Stimulated activated naive B cell treated with anti-CD40 and anti-IgM and Interleukin-4, amounts not matched to agents 10 μg/mL and 1 μg/mL and 100 μg/mL, for 72 hours (primary cell): ENCODE measurements around the gene TFAP2B.

Experiments
- ATAC-seq, 2 donors: fragments of 150-1000 bp; cut with Tn5 transposase; replicated peaks; 2 replicates each; pipeline ENCODE4 v1.10.0; 2021; ENCODE audit warnings: moderate library complexity in 1 of 2
- DNase-seq: peaks from one replicate; pipeline ENCODE4 v3.0.0; 2021
- H3K27ac Mint-ChIP-seq: one replicate; pipeline ENCODE4 v1.8.0; 2022; ENCODE audit warnings: mild to moderate bottlenecking, mixed read lengths
- H3K27me3 Mint-ChIP-seq, 2 donors: one replicate each; pipeline ENCODE4 v1.8.0; 2022; ENCODE audit warnings: mixed read lengths in 2 of 2
- H3K36me3 Mint-ChIP-seq, 2 donors: one replicate each; pipeline ENCODE4 v1.8.0; 2022; ENCODE audit warnings: mixed read lengths in 2 of 2, mild to moderate bottlenecking in 1 of 2
- H3K4me1 Mint-ChIP-seq, 2 donors: one replicate each; pipeline ENCODE4 v1.8.0; 2022; ENCODE audit warnings: mixed read lengths in 2 of 2, mild to moderate bottlenecking in 1 of 2
- H3K4me3 Mint-ChIP-seq, 2 donors: one replicate each; pipeline ENCODE4 v1.8.0; 2022; ENCODE audit warnings: mild to moderate bottlenecking in 2 of 2, mixed read lengths in 2 of 2, moderate library complexity in 1 of 2
- H3K9me3 Mint-ChIP-seq, 2 donors: one replicate each; pipeline ENCODE4 v1.8.0; 2022; ENCODE audit warnings: mixed read lengths in 2 of 2, mild to moderate bottlenecking in 1 of 2

TFAP2B gene

DNA sequence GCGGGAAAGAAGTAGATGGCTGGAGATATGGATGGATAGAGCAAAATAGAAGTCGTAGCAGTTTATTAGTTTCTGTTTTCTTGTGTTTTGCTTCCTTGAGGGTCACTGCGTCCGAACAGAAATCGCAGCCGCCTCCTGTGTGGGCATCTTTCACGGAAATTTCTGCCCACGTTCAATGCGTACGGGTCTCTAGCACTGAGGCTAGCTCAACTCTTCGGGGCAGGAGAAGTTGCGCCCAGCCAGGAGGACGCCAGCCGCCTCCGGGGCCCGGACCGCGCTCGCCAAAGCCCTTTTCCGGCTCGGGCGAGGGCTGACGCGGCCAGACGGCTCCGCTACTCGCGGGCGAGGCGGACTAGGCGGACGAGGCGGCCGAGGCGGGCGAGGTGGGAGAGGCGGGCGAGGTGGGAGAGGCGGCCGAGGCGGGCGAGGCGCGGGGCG, 814 bp downstream of the TFAP2B start:
- Mint-ChIP-seq H3K36me3 (no peaks in the 10 kb centered on the region), H3K27ac (no peak overlapping the region), H3K4me3 (peak overlapping the region in 1 of 2 donors; percentile 45), H3K9me3 (peaks cover 0 to 2% of the 10 kb centered on the region in 2 donors), H3K27me3 (peaks cover 70 to 85% of the 10 kb centered on the region in 2 donors), H3K4me1 (peaks cover 18 to 29% of the 10 kb centered on the region in 2 donors)
- DNase-seq = no peak
- no peak for ATAC-seq

- Mint-ChIP-seq H3K4me3 (peak overlapping the region; percentile 45 to 55), H3K9me3 (peaks cover 0 to 2% of the 10 kb centered on the region in 2 donors), H3K4me1 (peaks cover 18 to 29% of the 10 kb centered on the region in 2 donors), H3K27ac (peak overlapping the region; percentile 44), H3K27me3 (peaks cover 72 to 85% of the 10 kb centered on the region in 2 donors), H3K36me3 (no peaks in the 10 kb centered on the region)
- DNase-seq (no peak), ATAC-seq (peak; percentile 21 to 29)
These were observed 1.5 kb downstream of the TFAP2B start for GRCh38 chr6:50819904-50820868.

DNA sequence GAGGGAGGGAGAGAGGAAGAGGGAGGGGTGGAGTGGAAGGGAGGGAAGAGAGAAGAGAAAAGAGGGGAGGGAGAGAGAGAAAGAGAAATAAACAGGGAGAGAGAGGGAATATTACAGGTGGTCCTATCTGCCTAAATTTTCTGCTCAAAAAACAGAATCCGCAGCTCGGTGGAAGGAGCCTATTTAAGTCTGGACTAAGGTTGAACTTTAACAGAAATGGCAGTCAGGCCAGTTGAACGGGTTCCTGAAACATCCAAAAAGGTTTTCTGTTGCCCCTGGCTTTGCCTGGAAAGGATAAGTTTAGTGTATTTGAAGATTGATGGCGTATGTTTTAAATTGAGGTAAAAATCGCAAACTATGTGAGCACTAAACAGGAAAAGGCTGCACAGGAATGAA, 2.2 kb downstream of the TFAP2B start:
- Mint-ChIP-seq H3K4me3 (no peak overlapping the region), H3K27ac (no peak overlapping the region), H3K36me3 (no peaks in the 10 kb centered on the region), H3K4me1 (peaks cover 18 to 23% of the 10 kb centered on the region in 2 donors), H3K27me3 (peaks cover 77 to 85% of the 10 kb centered on the region in 2 donors), H3K9me3 (peaks cover 0 to 2% of the 10 kb centered on the region in 2 donors)
- DNase-seq (no peak), ATAC-seq (no peak)

- H3K4me3 Mint-ChIP-seq = no peak overlapping the region
- DNase-seq (no peak), ATAC-seq (no peak)
- no peaks in the 10 kb centered on the region for H3K36me3 Mint-ChIP-seq
- H3K9me3 Mint-ChIP-seq = peaks cover 0 to 2% of the 10 kb centered on the region in 2 donors
- peaks cover 84 to 90% of the 10 kb centered on the region in 2 donors for H3K27me3 Mint-ChIP-seq
- peaks cover 18 to 23% of the 10 kb centered on the region in 2 donors for H3K4me1 Mint-ChIP-seq
- peak overlapping the region; percentile 16 for H3K27ac Mint-ChIP-seq
These were observed 2.9 kb downstream of the TFAP2B start for GRCh38 chr6:50821441-50822077.

GRCh38 chr6:50822078-50822476, 3.4 kb downstream of the TFAP2B start:
- Mint-ChIP-seq H3K4me1 (peaks cover 17 to 23% of the 10 kb centered on the region in 2 donors), H3K36me3 (no peaks in the 10 kb centered on the region), H3K4me3 (no peak overlapping the region), H3K27me3 (peaks cover 84 to 91% of the 10 kb centered on the region in 2 donors), H3K27ac (no peak overlapping the region), H3K9me3 (peaks cover 0 to 2% of the 10 kb centered on the region in 2 donors)
- DNase-seq (no peak), ATAC-seq (no peak)

GRCh38 chr6:50823094-50823920, 4.6 kb downstream of the TFAP2B start:
- no peak overlapping the region for H3K27ac Mint-ChIP-seq
- peaks cover 0 to 2% of the 10 kb centered on the region in 2 donors for H3K9me3 Mint-ChIP-seq
- no peak for ATAC-seq
- no peaks in the 10 kb centered on the region for H3K36me3 Mint-ChIP-seq
- no peak overlapping the region for H3K4me3 Mint-ChIP-seq
- peaks cover 17 to 23% of the 10 kb centered on the region in 2 donors for H3K4me1 Mint-ChIP-seq
- H3K27me3 Mint-ChIP-seq = peaks cover 81 to 92% of the 10 kb centered on the region in 2 donors
- no peak for DNase-seq

DNA sequence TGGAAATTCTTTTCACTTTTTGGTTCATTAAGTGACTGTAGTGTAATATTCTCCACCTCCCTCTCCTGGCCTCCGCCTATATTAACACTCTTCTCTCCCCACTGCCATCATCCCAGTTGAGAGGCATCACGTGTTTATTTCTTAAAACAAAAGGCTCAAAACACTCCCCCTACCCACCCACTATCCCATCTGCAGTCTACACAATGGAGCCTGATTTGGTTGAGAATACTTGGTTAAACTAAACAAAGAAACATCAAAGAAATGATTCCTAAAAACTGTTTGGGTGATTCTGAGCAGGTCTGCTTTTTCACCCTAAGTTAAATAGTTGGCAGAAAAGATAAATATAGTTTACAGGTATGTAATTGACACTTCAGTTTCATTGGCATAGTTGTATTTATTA, 5.9 kb downstream of the TFAP2B start:
- ATAC-seq = no peak
- Mint-ChIP-seq H3K9me3 (peaks cover 0 to 2% of the 10 kb centered on the region in 2 donors), H3K4me3 (no peak overlapping the region)

GRCh38 chr6:50825375-50826036, 6.8 kb downstream of the TFAP2B start:
- no peak for DNase-seq
- Mint-ChIP-seq H3K9me3 (no peaks in the 10 kb centered on the region), H3K36me3 (no peaks in the 10 kb centered on the region), H3K4me1 (peaks cover 10 to 12% of the 10 kb centered on the region in 2 donors), H3K4me3 (no peak overlapping the region), H3K27me3 (peaks cover 69 to 92% of the 10 kb centered on the region in 2 donors), H3K27ac (no peak overlapping the region)
- no peak for ATAC-seq

More for the DNA sequence above, 5.9 kb downstream of the TFAP2B start:
- Mint-ChIP-seq H3K4me1 (peaks cover 17 to 21% of the 10 kb centered on the region in 2 donors), H3K27me3 (peaks cover 79 to 92% of the 10 kb centered on the region in 2 donors), H3K27ac (no peak overlapping the region), H3K36me3 (no peaks in the 10 kb centered on the region)
- no peak for DNase-seq

- no peaks in the 10 kb centered on the region for H3K9me3 Mint-ChIP-seq
- no peak overlapping the region for H3K27ac Mint-ChIP-seq
- H3K4me1 Mint-ChIP-seq = peaks cover 7 to 10% of the 10 kb centered on the region in 2 donors
These were observed 7.5 kb downstream of the TFAP2B start for GRCh38 chr6:50826037-50826761.

DNA sequence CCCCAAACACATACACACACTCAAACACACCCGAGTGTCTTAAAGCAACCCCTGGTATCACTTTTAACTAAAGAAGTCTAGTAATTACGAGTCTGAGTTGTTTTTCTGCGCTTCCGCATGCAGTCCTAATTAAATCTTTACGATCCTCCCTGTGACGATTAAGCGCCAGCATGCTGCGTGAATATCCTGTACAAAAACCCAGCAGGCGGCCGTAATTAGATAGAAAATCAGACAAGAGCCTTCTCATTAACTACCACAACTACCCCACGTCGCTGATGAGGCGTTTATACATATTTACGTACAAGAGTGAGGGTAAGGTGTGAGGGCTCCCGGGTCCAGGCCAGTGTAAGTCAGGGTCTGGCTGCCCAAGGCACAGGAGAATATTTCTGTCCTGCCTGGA, 8.1 kb downstream of the TFAP2B start:
- Mint-ChIP-seq H3K36me3 (no peaks in the 10 kb centered on the region), H3K4me3 (no peak overlapping the region), H3K9me3 (no peaks in the 10 kb centered on the region), H3K4me1 (peaks cover 4 to 6% of the 10 kb centered on the region in 2 donors), H3K27ac (no peak overlapping the region), H3K27me3 (peaks cover 61 to 89% of the 10 kb centered on the region in 2 donors)
- ATAC-seq (no peak), DNase-seq (no peak)

More at GRCh38 chr6:50826037-50826761, 7.5 kb downstream of the TFAP2B start:
- Mint-ChIP-seq H3K27me3 (peaks cover 64 to 91% of the 10 kb centered on the region in 2 donors), H3K36me3 (no peaks in the 10 kb centered on the region), H3K4me3 (no peak overlapping the region)
- DNase-seq (no peak), ATAC-seq (no peak)

- no peak for ATAC-seq
- peaks cover 3 to 4% of the 10 kb centered on the region in 2 donors for H3K9me3 Mint-ChIP-seq
- H3K27ac Mint-ChIP-seq = no peak overlapping the region
- DNase-seq = no peak
- H3K36me3 Mint-ChIP-seq = no peaks in the 10 kb centered on the region
- no peak overlapping the region for H3K4me3 Mint-ChIP-seq
- no peaks in the 10 kb centered on the region for H3K4me1 Mint-ChIP-seq
- peaks cover 57 to 85% of the 10 kb centered on the region in 2 donors for H3K27me3 Mint-ChIP-seq
These were observed 10.4 kb downstream of the TFAP2B start for GRCh38 chr6:50829049-50829448.

DNA sequence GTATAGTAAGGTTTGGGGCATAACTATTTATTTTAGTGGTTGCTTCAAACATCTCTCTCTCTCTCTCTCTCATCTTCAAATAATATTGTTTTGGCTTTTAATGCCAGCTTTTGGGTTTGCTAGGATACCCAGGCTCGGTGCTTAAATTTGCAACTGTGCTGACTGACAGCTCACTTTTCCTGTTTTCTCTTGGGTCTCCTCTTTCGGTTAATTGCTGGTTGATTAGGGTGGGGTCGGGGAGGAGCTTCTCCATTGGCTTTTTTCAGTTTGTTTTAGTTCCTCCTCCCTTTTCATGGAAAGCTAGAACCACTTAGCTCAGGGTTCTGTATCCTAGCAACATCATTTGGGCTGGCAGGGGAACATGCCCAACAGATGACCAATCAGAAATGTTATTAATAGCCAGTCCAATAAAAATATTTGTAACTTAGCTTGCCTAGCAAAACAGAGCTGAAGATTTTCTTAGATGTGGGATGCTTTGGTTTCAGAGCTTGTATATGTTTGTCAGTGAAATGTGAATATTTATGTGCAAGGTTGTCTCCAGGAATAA, 11.3 kb downstream of the TFAP2B start:
- H3K27ac Mint-ChIP-seq = no peak overlapping the region
- no peak for DNase-seq
- no peak overlapping the region for H3K4me3 Mint-ChIP-seq
- H3K36me3 Mint-ChIP-seq = no peaks in the 10 kb centered on the region
- peaks cover 57 to 85% of the 10 kb centered on the region in 2 donors for H3K27me3 Mint-ChIP-seq
- peaks cover 3 to 4% of the 10 kb centered on the region in 2 donors for H3K9me3 Mint-ChIP-seq
- no peaks in the 10 kb centered on the region for H3K4me1 Mint-ChIP-seq
- no peak for ATAC-seq

- DNase-seq (no peak), ATAC-seq (no peak)
- Mint-ChIP-seq H3K9me3 (peaks cover 3 to 4% of the 10 kb centered on the region in 2 donors), H3K4me3 (no peak overlapping the region), H3K27me3 (peaks cover 56 to 85% of the 10 kb centered on the region in 2 donors), H3K36me3 (no peaks in the 10 kb centered on the region), H3K4me1 (no peaks in the 10 kb centered on the region), H3K27ac (no peak overlapping the region)
These were observed 12.5 kb downstream of the TFAP2B start for GRCh38 chr6:50831186-50831585.
